PFSK-1 (cell line): ENCODE measurements around the gene RNF224.

ENCODE experiments used
- FOXP2 ChIP-seq: optimal IDR thresholded peaks from 2 replicates; pipeline ENCODE3; 2011; ENCODE audit warnings: borderline replicate concordance, control low read depth, inconsistent platforms; ENCODE audit not compliant: insufficient read depth; ENCODE audit errors: extremely low read length, extremely low read depth
- POLR2AphosphoS5 ChIP-seq: IDR thresholded peaks from 2 replicates; pipeline ENCODE4 v1.6.1; 2012; ENCODE audit warnings: low read depth, mild to moderate bottlenecking, control low read depth, low read length, moderate library complexity
- SIN3A ChIP-seq: IDR thresholded peaks from 2 replicates; pipeline ENCODE4 v1.6.1; 2012; ENCODE audit warnings: mild to moderate bottlenecking, low read length, moderate library complexity, borderline replicate concordance; ENCODE audit not compliant: insufficient read depth
- TAF1 ChIP-seq: IDR thresholded peaks from 2 replicates; pipeline ENCODE4 v1.6.1; 2012; ENCODE audit warnings: low read length, control low read depth, borderline replicate concordance; ENCODE audit not compliant: insufficient read depth
- TF ChIP-seq, protein P1 (sequence below), 2 experiments: IDR thresholded peaks; 2 replicates each; pipeline versions ENCODE4 v1.6.1 to v1.8.0; 2011 to 2012; ENCODE audit warnings: low read depth in 2 of 2, low read length in 2 of 2, control low read depth in 1 of 2, inconsistent platforms in 1 of 2, mild to moderate bottlenecking in 1 of 2, moderate library complexity in 1 of 2; ENCODE audit not compliant: insufficient read depth in 1 of 2

The RNF224 gene

DNA sequence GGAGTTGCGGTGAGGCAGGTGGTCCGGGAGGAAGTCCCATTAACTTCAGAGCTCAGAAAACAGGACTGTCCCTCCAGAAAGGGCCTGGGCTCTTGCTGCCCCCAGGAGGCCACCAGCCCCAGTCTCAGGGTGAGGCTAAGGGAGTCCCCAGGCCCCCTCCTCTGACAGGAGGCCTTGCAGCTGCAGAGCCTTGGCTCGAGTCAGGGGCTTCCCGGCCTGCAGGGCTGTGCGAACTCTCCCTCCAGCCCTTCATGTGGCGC lies 20.5 kb downstream of the RNF224 start:
- TF ChIP-seq, protein P1, sequence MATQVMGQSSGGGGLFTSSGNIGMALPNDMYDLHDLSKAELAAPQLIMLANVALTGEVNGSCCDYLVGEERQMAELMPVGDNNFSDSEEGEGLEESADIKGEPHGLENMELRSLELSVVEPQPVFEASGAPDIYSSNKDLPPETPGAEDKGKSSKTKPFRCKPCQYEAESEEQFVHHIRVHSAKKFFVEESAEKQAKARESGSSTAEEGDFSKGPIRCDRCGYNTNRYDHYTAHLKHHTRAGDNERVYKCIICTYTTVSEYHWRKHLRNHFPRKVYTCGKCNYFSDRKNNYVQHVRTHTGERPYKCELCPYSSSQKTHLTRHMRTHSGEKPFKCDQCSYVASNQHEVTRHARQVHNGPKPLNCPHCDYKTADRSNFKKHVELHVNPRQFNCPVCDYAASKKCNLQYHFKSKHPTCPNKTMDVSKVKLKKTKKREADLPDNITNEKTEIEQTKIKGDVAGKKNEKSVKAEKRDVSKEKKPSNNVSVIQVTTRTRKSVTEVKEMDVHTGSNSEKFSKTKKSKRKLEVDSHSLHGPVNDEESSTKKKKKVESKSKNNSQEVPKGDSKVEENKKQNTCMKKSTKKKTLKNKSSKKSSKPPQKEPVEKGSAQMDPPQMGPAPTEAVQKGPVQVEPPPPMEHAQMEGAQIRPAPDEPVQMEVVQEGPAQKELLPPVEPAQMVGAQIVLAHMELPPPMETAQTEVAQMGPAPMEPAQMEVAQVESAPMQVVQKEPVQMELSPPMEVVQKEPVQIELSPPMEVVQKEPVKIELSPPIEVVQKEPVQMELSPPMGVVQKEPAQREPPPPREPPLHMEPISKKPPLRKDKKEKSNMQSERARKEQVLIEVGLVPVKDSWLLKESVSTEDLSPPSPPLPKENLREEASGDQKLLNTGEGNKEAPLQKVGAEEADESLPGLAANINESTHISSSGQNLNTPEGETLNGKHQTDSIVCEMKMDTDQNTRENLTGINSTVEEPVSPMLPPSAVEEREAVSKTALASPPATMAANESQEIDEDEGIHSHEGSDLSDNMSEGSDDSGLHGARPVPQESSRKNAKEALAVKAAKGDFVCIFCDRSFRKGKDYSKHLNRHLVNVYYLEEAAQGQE (IDR thresholded peaks at IDR 0.05; ENCODE audit: insufficient read depth in 1 of 2, low read depth in 2 of 2, low read length in 2 of 2) = no peak
- no peak for TF ChIP-seq FOXP2
- TF ChIP-seq SIN3A = no peak
- TF ChIP-seq TAF1 = no peak
- TF ChIP-seq POLR2AphosphoS5 = no peak

DNA sequence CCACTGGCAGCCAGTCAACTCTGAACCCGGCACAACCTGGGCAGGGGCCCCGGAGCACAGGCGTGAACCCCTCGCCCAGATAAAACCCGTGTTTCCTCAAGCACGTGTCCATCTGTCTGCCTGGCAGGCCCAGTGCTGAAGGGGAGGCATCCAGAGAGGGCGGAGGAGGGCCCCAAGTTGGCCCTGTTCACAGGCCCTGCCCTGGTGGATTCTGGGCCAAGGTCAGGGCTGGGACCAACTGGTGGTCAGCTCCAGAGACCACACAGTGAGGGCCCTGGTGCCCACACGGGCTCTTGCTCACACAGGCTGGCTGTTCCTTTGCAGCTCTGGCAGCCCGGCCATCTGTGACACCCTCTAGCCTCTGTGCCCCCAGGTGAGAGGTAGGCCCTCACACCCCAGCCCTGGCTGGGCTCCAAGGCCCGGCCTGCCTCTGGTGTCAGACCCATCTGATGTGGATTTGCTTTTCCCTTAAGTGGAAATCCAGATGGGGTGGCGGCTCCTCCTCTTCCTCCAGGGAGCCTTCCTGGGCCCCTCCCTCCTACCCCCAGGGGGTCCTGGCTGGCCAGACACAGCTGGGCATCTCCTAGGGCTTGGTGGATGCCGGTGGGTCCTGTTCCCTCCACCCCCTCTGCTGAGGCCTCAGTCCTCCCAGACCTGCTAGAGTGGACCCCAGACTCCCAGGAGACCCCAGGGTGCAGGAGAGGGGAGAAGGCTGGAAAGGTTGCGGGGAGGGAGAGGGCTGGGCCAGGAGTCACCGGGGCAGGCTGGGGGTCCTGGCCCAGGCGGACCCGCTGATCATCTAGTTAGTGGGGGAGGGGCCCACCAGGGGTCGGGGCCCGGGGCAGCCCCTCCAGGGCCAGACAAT lies 23.3 kb downstream of the RNF224 start:
- no peak for TF ChIP-seq TAF1
- TF ChIP-seq, protein P1 (IDR thresholded peaks at IDR 0.05; ENCODE audit: insufficient read depth in 1 of 2, low read depth in 2 of 2, low read length in 2 of 2) = no peak
- no peak for TF ChIP-seq FOXP2
- TF ChIP-seq SIN3A = no peak
- no peak for TF ChIP-seq POLR2AphosphoS5

DNA sequence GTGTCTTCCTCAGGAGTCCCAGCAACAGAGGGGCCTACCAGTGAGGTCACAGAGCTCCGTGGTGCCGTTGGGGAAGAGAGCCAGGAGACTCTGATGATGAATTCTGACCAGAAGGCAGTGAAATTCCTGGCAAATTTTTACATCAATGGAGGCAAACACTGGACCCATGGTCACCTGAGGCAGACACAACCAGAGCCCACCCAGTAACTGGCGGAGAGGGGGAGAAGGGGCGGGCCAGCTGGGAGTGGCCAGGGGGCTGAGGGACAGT lies 23.8 kb downstream of the RNF224 start, which contains the start of gene STPG3:
Gene STPG3 (plus strand): TSS at position 93 of the 268 bp plus-strand sequence. CDS start 1 bp downstream, at position 94.
- TF ChIP-seq, protein P1 (IDR thresholded peaks at IDR 0.05; ENCODE audit: insufficient read depth in 1 of 2, low read depth in 2 of 2, low read length in 2 of 2) = no peak
- no peak for TF ChIP-seq FOXP2
- no peak for TF ChIP-seq POLR2AphosphoS5
- no peak for TF ChIP-seq TAF1
- TF ChIP-seq SIN3A = no peak

DNA sequence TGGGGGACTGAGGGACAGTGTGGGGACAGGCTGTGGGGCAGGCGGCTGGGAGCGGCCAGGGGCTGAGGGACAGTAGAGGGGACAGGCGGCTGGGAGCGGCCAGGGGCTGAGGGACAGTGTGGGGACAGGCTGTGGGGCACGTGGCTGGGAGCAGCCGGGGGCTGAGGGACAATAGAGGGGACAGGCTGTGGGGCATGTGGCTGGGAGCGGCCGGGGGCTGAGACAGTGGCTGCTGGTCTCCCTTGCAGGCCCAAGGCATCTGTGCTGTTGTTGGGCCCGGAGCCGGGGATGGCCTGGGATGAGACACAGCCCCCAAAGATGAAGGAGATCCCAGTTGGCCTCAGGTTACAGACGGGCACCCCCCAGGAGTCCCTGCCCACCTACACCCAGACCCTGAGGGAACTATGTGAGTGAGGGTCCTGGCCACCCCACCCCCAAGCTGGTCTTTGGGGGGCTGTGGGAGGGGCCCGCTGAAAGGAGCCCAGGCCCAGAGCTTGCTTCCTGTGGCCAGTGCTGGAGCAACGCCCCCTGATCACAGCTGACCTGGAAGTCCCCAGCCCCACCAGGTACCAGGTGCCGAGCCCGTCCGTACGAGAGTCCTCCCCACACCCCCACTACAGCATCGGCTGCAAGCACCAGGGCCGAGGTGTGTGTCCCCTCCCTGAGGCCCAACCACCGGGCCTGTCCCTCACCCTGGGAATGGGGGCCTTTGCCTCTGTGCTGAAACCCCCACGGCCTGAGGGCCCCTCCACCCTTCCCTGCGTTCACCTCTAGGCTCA lies 24.4 kb downstream of the RNF224 start:
- TF ChIP-seq TAF1 = no peak
- no peak for TF ChIP-seq SIN3A
- TF ChIP-seq POLR2AphosphoS5 = no peak
- TF ChIP-seq, protein P1 (IDR thresholded peaks at IDR 0.05; ENCODE audit: insufficient read depth in 1 of 2, low read depth in 2 of 2, low read length in 2 of 2) = no peak
- no peak for TF ChIP-seq FOXP2
